ENCODE measurements around the gene PPP1R13B.

Gene PPP1R13B

GRCh38 chr14:103742499-103743255 is 104.7 kb downstream of the PPP1R13B start:
- no peak overlapping the region for H3K27ac Mint-ChIP-seq
- peaks cover 25% of the 10 kb centered on the region for H3K36me3 Mint-ChIP-seq
- no peak for DNase-seq (ENCODE audit: low spot score in 2 of 2)
- no peak for ATAC-seq
- H3K4me1 Mint-ChIP-seq, result no peaks in the 10 kb centered on the region
- no peaks in the 10 kb centered on the region for H3K9me3 Mint-ChIP-seq
- no peak overlapping the region for H3K4me3 Mint-ChIP-seq

GRCh38 chr14:103741876-103742275 is 105.5 kb downstream of the PPP1R13B start:
- Mint-ChIP-seq H3K9me3 (no peaks in the 10 kb centered on the region), H3K36me3 (peaks cover 29% of the 10 kb centered on the region), H3K4me3 (no peak overlapping the region), H3K4me1 (no peaks in the 10 kb centered on the region), H3K27ac (no peak overlapping the region)
- no peak for DNase-seq (ENCODE audit: low spot score in 2 of 2)
- ATAC-seq, result no peak

DNA sequence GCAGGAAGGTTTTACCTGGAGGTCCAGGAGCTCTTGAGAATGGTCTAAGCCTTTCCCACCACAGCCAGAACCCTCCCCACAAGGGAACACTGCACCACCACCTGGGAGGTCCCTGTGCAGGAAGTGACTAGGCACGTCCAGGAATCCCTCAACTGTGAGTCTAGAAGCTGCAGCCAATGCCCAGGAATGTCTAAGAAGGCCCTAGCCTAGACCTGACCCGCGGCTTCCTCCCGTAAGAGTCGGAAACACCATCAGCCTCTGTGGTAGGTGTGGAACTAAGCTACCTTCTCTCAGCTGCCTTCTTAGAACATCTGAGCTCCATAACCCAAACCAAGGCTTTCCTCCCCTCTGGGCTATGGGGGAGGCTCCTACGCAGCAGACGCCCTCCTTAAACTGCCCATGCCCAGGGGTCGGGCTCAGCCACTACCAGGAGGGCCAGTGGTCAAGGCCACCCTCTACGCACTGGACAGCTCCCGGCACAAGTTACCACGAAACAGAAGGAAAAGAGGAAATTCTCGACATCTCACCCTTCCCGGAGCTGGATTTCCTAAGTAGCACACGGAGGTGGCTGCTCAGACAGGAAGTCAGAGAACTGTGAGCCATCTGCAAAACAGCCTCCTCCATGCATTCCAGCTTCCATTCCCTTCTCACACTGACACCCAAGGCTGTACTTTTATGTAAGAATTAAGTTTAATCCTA is 106.2 kb downstream of the PPP1R13B start:
- Mint-ChIP-seq H3K4me1 (no peaks in the 10 kb centered on the region), H3K27ac (no peak overlapping the region), H3K9me3 (no peaks in the 10 kb centered on the region), H3K4me3 (no peak overlapping the region), H3K36me3 (peaks cover 29% of the 10 kb centered on the region)
- DNase-seq (ENCODE audit: low spot score in 2 of 2) (no peak), ATAC-seq (no peak)

GRCh38 chr14:103739793-103740501 is 107.4 kb downstream of the PPP1R13B start:
- no peaks in the 10 kb centered on the region for H3K9me3 Mint-ChIP-seq
- H3K4me1 Mint-ChIP-seq, result no peaks in the 10 kb centered on the region
- ATAC-seq (no peak), DNase-seq (ENCODE audit: low spot score in 2 of 2) (no peak)
- H3K27ac Mint-ChIP-seq, result no peak overlapping the region
- H3K36me3 Mint-ChIP-seq, result peaks cover 31% of the 10 kb centered on the region
- H3K4me3 Mint-ChIP-seq, result no peak overlapping the region

GRCh38 chr14:103739466-103739792 is 107.9 kb downstream of the PPP1R13B start:
- Mint-ChIP-seq H3K9me3 (no peaks in the 10 kb centered on the region), H3K4me3 (no peak overlapping the region), H3K27ac (no peak overlapping the region), H3K4me1 (no peaks in the 10 kb centered on the region), H3K36me3 (peaks cover 36% of the 10 kb centered on the region)
- ATAC-seq, result no peak
- no peak for DNase-seq (ENCODE audit: low spot score in 2 of 2)

DNA sequence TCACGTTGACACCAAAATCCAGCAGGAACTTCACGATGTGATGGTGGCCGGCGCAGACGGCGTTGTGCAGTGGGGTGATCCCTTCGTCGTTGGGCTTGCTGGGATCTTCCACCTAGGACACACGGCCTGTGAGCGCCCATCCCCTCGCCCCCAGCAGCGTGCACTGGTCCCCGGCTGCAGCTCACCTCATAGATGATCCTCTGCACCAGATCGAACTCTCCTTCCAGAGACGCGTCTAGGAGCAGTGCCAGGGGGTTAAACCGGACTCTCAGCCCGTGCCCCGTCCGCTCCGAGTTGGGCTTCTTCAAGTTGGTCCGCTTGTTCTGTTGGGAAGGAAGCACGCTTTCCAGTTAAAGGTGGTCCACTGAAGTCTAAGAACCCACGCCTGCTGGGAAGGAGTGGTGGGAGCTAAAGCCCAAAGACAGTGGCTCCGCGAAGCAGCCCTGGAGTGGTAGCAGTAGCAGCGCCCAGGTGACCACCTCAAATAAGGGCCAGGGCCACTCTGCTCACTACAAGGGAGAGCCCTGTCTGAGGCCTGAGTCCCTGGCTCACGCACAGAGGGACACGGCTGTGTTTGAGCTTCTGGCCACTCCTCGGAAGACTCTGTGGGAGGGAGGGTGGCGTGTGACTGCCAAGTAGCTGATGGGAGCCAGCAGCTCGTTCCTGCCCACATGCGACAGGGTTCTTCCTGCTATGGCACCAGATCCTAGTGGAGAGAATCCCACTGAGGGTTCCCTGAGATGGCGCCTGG is 108.5 kb downstream of the PPP1R13B start:
- peak overlapping the region; percentile 63 for H3K27ac Mint-ChIP-seq
- no peaks in the 10 kb centered on the region for H3K9me3 Mint-ChIP-seq
- peaks cover 40% of the 10 kb centered on the region for H3K36me3 Mint-ChIP-seq
- ATAC-seq (no peak), DNase-seq (ENCODE audit: low spot score in 2 of 2) (no peak)
- H3K4me3 Mint-ChIP-seq, result no peak overlapping the region
- no peaks in the 10 kb centered on the region for H3K4me1 Mint-ChIP-seq

- Mint-ChIP-seq H3K4me3 (no peak overlapping the region), H3K4me1 (no peaks in the 10 kb centered on the region), H3K36me3 (peaks cover 42% of the 10 kb centered on the region), H3K9me3 (no peaks in the 10 kb centered on the region), H3K27ac (peak overlapping the region; percentile 63)
- DNase-seq (ENCODE audit: low spot score in 2 of 2), result no peak
- no peak for ATAC-seq
These were observed 109.2 kb downstream of the PPP1R13B start for GRCh38 chr14:103738166-103738565.

GRCh38 chr14:103737432-103738045 is 109.8 kb downstream of the PPP1R13B start:
- no peak for ATAC-seq
- Mint-ChIP-seq H3K9me3 (no peaks in the 10 kb centered on the region), H3K27ac (no peak overlapping the region), H3K4me3 (no peak overlapping the region), H3K4me1 (no peaks in the 10 kb centered on the region), H3K36me3 (peaks cover 40% of the 10 kb centered on the region)
- DNase-seq (ENCODE audit: low spot score in 2 of 2), result no peak

DNA sequence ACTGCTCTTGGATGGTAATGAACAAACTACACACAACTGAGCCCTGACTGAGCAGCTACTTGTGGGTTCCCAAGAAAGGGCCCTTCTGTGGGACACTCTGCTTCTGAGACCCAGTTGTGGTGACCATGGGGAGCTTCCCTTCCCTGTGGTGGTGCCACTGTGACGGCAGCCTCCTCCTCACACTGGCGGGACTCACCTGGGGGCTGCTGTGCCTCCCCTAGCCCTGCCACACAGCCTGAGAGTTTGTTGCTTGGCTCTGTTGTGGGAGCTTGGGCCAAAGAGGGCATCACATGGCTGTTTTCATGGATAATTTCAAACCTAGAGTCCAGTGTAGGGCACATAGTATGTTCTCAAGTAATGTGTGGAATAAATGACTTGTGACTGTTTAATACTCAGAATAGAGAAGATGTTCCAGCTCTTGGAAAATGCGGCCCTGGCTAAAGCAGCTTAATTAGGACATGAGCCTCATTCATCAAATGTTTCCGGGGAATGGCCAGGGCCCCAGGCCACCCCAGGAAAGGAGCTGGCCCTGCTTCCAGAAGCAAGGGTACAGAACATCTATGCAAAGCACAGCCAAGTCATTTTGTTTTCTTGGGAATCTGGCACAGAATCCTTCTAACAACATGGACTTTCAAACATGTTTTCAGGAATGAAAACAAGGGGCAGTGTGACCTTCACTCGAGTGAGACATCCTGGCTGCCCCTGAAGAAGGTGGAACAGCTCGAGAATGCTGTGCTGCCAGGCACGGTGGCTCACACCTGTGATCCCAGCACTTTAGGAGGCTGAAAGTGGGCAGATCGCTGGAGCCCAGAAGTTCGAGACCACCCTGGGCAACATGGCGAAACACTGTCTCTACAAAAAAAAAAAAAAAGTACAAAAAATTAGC is 110.6 kb downstream of the PPP1R13B start:
- Mint-ChIP-seq H3K9me3 (no peaks in the 10 kb centered on the region), H3K36me3 (peaks cover 40% of the 10 kb centered on the region), H3K27ac (no peak overlapping the region), H3K4me3 (no peak overlapping the region), H3K4me1 (no peaks in the 10 kb centered on the region)
- ATAC-seq (no peak), DNase-seq (ENCODE audit: low spot score in 2 of 2) (no peak)

DNA sequence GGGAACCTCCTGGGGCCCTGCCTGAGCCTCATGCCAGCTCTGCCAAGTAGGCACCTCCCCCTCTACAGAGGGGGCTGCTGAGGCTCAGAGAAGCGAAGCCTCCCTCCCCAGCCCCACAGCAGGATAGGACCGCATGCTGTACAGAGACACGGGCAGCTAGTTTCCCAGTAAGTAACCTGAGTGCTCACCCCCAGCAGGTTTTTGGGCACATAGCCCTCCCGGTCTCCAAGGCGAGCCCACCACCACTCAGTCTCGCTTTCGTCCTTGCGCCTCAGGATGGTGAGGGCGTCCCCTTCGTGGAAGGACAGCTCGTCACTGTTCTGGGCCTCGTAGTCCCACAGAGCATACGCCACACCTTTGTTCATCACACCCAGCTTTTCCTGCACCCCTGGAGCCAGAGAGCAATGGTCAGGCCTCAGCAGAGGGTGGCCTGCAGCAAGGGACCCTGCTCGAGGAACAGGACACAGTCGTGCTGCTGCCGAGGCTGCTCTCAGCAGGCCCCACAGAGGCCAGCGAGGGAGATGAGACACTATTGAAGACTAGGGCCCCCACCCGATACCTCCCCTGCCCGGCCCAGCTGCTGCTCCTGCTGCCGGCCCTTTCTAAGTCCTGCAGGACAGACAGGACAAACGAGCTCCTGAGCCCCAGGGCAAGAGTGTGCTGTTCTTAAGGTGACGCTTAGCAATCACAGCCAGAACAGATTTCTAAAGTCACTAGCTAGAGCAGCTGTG is 111.4 kb downstream of the PPP1R13B start:
- H3K4me3 Mint-ChIP-seq, result no peak overlapping the region
- peaks cover 36% of the 10 kb centered on the region for H3K36me3 Mint-ChIP-seq
- no peaks in the 10 kb centered on the region for H3K9me3 Mint-ChIP-seq
- H3K27ac Mint-ChIP-seq, result no peak overlapping the region
- H3K4me1 Mint-ChIP-seq, result no peaks in the 10 kb centered on the region
- DNase-seq (ENCODE audit: low spot score in 2 of 2) (no peak), ATAC-seq (no peak)

DNA sequence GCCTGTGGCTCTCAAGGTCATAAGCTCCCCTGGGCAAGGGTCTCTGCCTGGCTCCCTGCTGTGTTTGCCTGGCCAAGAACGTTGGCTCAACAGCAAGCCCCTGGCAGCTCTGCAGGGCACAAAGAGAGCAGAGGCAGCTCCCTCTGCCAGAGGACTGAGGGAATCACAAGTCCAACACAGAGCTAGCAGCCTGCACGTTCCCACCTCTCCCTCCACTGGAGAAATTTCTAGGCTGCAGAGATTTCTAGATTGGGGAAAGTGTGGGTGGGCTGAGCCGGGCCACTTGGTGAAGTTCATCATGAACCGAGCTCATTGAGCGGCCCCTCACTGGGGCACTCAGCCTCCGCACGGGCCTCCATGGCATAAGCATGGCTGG is 111.9 kb downstream of the PPP1R13B start:
- Mint-ChIP-seq H3K36me3 (peaks cover 41% of the 10 kb centered on the region), H3K4me3 (no peak overlapping the region)

GRCh38 chr14:103735022-103735421 is 112.4 kb downstream of the PPP1R13B start:
- no peak overlapping the region for H3K4me3 Mint-ChIP-seq
- H3K9me3 Mint-ChIP-seq, result no peaks in the 10 kb centered on the region
- ATAC-seq (no peak), DNase-seq (ENCODE audit: low spot score in 2 of 2) (no peak)
- H3K36me3 Mint-ChIP-seq, result peaks cover 45% of the 10 kb centered on the region
- peak overlapping the region; percentile 50 for H3K27ac Mint-ChIP-seq
- H3K4me1 Mint-ChIP-seq, result no peaks in the 10 kb centered on the region

More for the DNA sequence above, 111.9 kb downstream of the PPP1R13B start:
- DNase-seq (ENCODE audit: low spot score in 2 of 2) (no peak), ATAC-seq (no peak)
- no peaks in the 10 kb centered on the region for H3K4me1 Mint-ChIP-seq
- no peak overlapping the region for H3K27ac Mint-ChIP-seq
- H3K9me3 Mint-ChIP-seq, result no peaks in the 10 kb centered on the region

- Mint-ChIP-seq H3K4me1 (no peaks in the 10 kb centered on the region), H3K27ac (peak overlapping the region; percentile 50), H3K4me3 (no peak overlapping the region), H3K9me3 (no peaks in the 10 kb centered on the region), H3K36me3 (peaks cover 47% of the 10 kb centered on the region)
- ATAC-seq (no peak), DNase-seq (ENCODE audit: low spot score in 2 of 2) (no peak)
These were observed 113.1 kb downstream of the PPP1R13B start for GRCh38 chr14:103734081-103734888.
